H1 (cell line): ENCODE data around the gene LKAAEAR1. TPM values are rescaled to one million over a fixed set of nuclear protein-coding genes. Genes with fewer than 3 reads are reported as not detected.

Source experiments
- CTCF ChIA-PET: fragments of 300-600 bp; sonication (Branson Sonifier 250); formaldehyde crosslinking; loops from one replicate; lab custom pipeline; 2021; ENCODE audit not compliant: partially characterized antibody; lab: Charles Lee
- POLR2A ChIA-PET: fragments of 300-600 bp; sonication (Branson Sonifier 250); formaldehyde crosslinking; loops from one replicate; lab custom pipeline; 2021; ENCODE audit warnings: inconsistent platforms; ENCODE audit not compliant: partially characterized antibody; lab: Charles Lee
- DNase-seq, 2 experiments: peaks; one replicate each; pipeline versions ENCODE4 v3.0.0 to v3.0.0-alpha.2; 2010 to 2022; ENCODE audit warnings: low spot score in 2 of 2, low read depth in 1 of 2, mixed read lengths in 1 of 2
- FAIRE-seq: peaks from 2 replicates; lab custom pipeline; 2011; peaks lifted over from hg19 to GRCh38; lab: Jason Lieb, UNC
- H2AFZ ChIP-seq: 2 replicates; pipeline ENCODE4 v1.8.1; 2012; ENCODE audit warnings: low read length, inconsistent platforms
- H2AK5ac ChIP-seq: 2 replicates; pipeline ENCODE4 v1.6.1; 2013; ENCODE audit warnings: low read depth, low read length
- H2BK120ac ChIP-seq: replicated peaks from 2 replicates; pipeline ENCODE3; 2013; ENCODE audit warnings: low read depth, low read length, inconsistent platforms
- H2BK12ac ChIP-seq: 2 replicates; pipeline ENCODE4 v1.6.1; 2013; ENCODE audit warnings: low read depth, low read length
- H2BK15ac ChIP-seq: 2 replicates; pipeline ENCODE4 v1.6.1; 2013; ENCODE audit warnings: low read length
- H2BK20ac ChIP-seq: 2 replicates; pipeline ENCODE4 v1.6.1; 2013; ENCODE audit warnings: low read length
- H2BK5ac ChIP-seq: 2 replicates; pipeline ENCODE4 v1.6.1; 2013; ENCODE audit warnings: low read depth, low read length
- H3K14ac ChIP-seq: 2 replicates; pipeline ENCODE4 v1.6.1; 2013; ENCODE audit warnings: inconsistent platforms; ENCODE audit not compliant: insufficient read length
- H3K18ac ChIP-seq: 2 replicates; pipeline ENCODE4 v1.6.1; 2013; ENCODE audit warnings: low read length; ENCODE audit errors: extremely low read depth
- H3K23ac ChIP-seq: 2 replicates; pipeline ENCODE4 v1.6.1; 2013; ENCODE audit warnings: inconsistent platforms; ENCODE audit not compliant: insufficient read length
- H3K23me2 ChIP-seq: 2 replicates; pipeline ENCODE4 v1.6.1; 2013; ENCODE audit warnings: low read depth, low read length
- H3K27ac ChIP-seq: 2 replicates; pipeline ENCODE4 v1.6.1; 2011; ENCODE audit warnings: low read depth, low read length, inconsistent platforms
- H3K27me3 ChIP-seq, 4 experiments: replicated peaks in 1 of 4; 1 replicate in 1 of 4; 2 replicates in 3 of 4; pipeline versions ENCODE4 v1.6.1 to v1.8.1; 2011 to 2013; ENCODE audit warnings: low read length in 3 of 4, mild to moderate bottlenecking in 3 of 4, inconsistent platforms in 2 of 4, mixed read lengths in 2 of 4, moderate library complexity in 1 of 4; ENCODE audit not compliant: control insufficient read depth in 3 of 4, insufficient read depth in 3 of 4; ENCODE audit errors: extremely low read depth in 1 of 4
- H3K36me3 ChIP-seq, 4 experiments: 2 replicates each; pipeline versions ENCODE4 v1.6.1 to v1.8.1; 2011 to 2013; ENCODE audit warnings: mild to moderate bottlenecking in 4 of 4, low read length in 3 of 4, moderate library complexity in 2 of 4, control low read depth in 1 of 4, inconsistent platforms in 1 of 4; ENCODE audit not compliant: insufficient read depth in 4 of 4, control insufficient read depth in 2 of 4
- H3K4ac ChIP-seq: replicated peaks from 2 replicates; pipeline ENCODE3; 2013; ENCODE audit warnings: low read length, low read depth, mixed read lengths, inconsistent platforms; ENCODE audit not compliant: insufficient read length
- H3K4me1 ChIP-seq, 4 experiments: replicated peaks in 1 of 4; 1 replicate in 1 of 4; 2 replicates in 3 of 4; pipeline versions ENCODE4 v1.6.1 to v1.8.1; 2011 to 2013; ENCODE audit warnings: low read length in 3 of 4, inconsistent platforms in 2 of 4, mixed read lengths in 1 of 4; ENCODE audit not compliant: insufficient read depth in 4 of 4, control insufficient read depth in 3 of 4
- H3K4me2 ChIP-seq, 2 experiments: 2 replicates each; pipeline versions ENCODE4 v1.6.1 to v1.8.1; 2011 to 2013; ENCODE audit warnings: low read depth in 2 of 2, low read length in 2 of 2, control low read depth in 1 of 2, inconsistent platforms in 1 of 2, mild to moderate bottlenecking in 1 of 2; ENCODE audit not compliant: insufficient read depth in 1 of 2
- H3K4me3 ChIP-seq, 4 experiments: fragments of 200-600, 300-600 bp in 1 of 4; sonication (generic), shearing (Covaris generic), sonication (Bioruptor Twin) in 1 of 4; 2 replicates each; pipeline versions ENCODE4 v1.5.1 to v1.8.1; 2011 to 2016; ENCODE audit warnings: low read length in 4 of 4, low read depth in 3 of 4, control low read depth in 2 of 4, inconsistent platforms in 2 of 4, mild to moderate bottlenecking in 2 of 4, mixed read lengths in 1 of 4, moderate library complexity in 1 of 4; ENCODE audit not compliant: insufficient read depth in 2 of 4; ENCODE audit errors: extremely low read depth in 1 of 4
- H3K56ac ChIP-seq: replicated peaks from 2 replicates; pipeline ENCODE3; 2013; ENCODE audit warnings: low read depth, mild to moderate bottlenecking, mixed read lengths, low read length, inconsistent platforms; ENCODE audit not compliant: insufficient read length
- H3K79me1 ChIP-seq: 2 replicates; pipeline ENCODE4 v1.6.1; 2013; ENCODE audit warnings: low read depth, low read length, control low read depth
- H3K79me2 ChIP-seq, 2 experiments: 2 replicates each; pipeline versions ENCODE4 v1.6.1 to v1.8.1; 2012 to 2013; ENCODE audit warnings: low read length in 2 of 2, mild to moderate bottlenecking in 2 of 2, inconsistent platforms in 1 of 2; ENCODE audit not compliant: insufficient read depth in 2 of 2, control insufficient read depth in 1 of 2
- H3K9ac ChIP-seq, 4 experiments: replicated peaks in 1 of 4; 1 replicate in 1 of 4; 2 replicates in 3 of 4; pipeline versions ENCODE4 v1.6.1 to v1.8.1; 2011 to 2013; ENCODE audit warnings: low read depth in 3 of 4, low read length in 3 of 4, control low read depth in 2 of 4, mild to moderate bottlenecking in 2 of 4, moderate library complexity in 2 of 4, inconsistent platforms in 1 of 4; ENCODE audit errors: extremely low read depth in 1 of 4
- H3K9me3 ChIP-seq, 2 experiments: 2 replicates each; pipeline versions ENCODE4 v1.6.1 to v1.8.1; 2012 to 2013; ENCODE audit warnings: mild to moderate bottlenecking in 2 of 2, moderate library complexity in 2 of 2, control low read depth in 1 of 2, inconsistent platforms in 1 of 2, low read depth in 1 of 2, low read length in 1 of 2, mixed read lengths in 1 of 2; ENCODE audit not compliant: insufficient read depth in 2 of 2
- H4K20me1 ChIP-seq, 2 experiments: replicated peaks in 1 of 2; 2 replicates each; pipeline versions ENCODE3 to v1.8.1; 2011 to 2013; ENCODE audit warnings: inconsistent platforms in 2 of 2, low read length in 2 of 2, mild to moderate bottlenecking in 1 of 2; ENCODE audit not compliant: insufficient read depth in 2 of 2, control insufficient read depth in 1 of 2
- H4K5ac ChIP-seq: 2 replicates; pipeline ENCODE4 v1.6.1; 2013; ENCODE audit warnings: low read length, low read depth, mixed read lengths, inconsistent platforms; ENCODE audit not compliant: insufficient read length
- H4K8ac ChIP-seq: 2 replicates; pipeline ENCODE4 v1.8.0; 2013; ENCODE audit warnings: mild to moderate bottlenecking, moderate library complexity, low read length, inconsistent platforms; ENCODE audit not compliant: insufficient read depth; ENCODE audit errors: extremely low read depth
- H4K91ac ChIP-seq: replicated peaks from 2 replicates; pipeline ENCODE3; 2013; ENCODE audit warnings: low read length, mixed read lengths, inconsistent platforms; ENCODE audit not compliant: insufficient read length
- CTCF ChIP-seq, 3 experiments: IDR thresholded peaks; 1 replicate in 2 of 3; 2 replicates in 1 of 3; pipeline versions ENCODE4 v1.5.1 to v1.6.1; 2011; ENCODE audit warnings: low read length in 3 of 3, mild to moderate bottlenecking in 3 of 3, inconsistent platforms in 2 of 3, low read depth in 1 of 3, moderate library complexity in 1 of 3; ENCODE audit not compliant: insufficient read depth in 1 of 3; ENCODE audit errors: control extremely low read depth in 1 of 3
- HDAC6 ChIP-seq: IDR thresholded peaks from one replicate; pipeline ENCODE4 v1.7.1; 2012; ENCODE audit warnings: low read depth, mild to moderate bottlenecking, inconsistent platforms, low read length, moderate library complexity
- MAFK ChIP-seq: IDR thresholded peaks from 2 replicates; pipeline ENCODE4 v1.6.1; 2012; ENCODE audit warnings: low read depth, mild to moderate bottlenecking, improper control_type of control experiment, low read length
- RAD21 ChIP-seq, 2 experiments: IDR thresholded peaks in 1 of 2; conservative IDR thresholded peaks in 1 of 2; 2 replicates each; pipeline ENCODE4 v1.6.1; 2011; ENCODE audit warnings: low read depth in 2 of 2, low read length in 2 of 2, improper control_type of control experiment in 1 of 2, inconsistent platforms in 1 of 2, mild to moderate bottlenecking in 1 of 2, moderate library complexity in 1 of 2
- RBBP5 ChIP-seq: IDR thresholded peaks from 2 replicates; pipeline ENCODE4 v1.7.1; 2012; ENCODE audit warnings: low read depth, mild to moderate bottlenecking, inconsistent platforms, low read length, moderate library complexity, borderline replicate concordance
- RNF2 ChIP-seq: fragments of 200-900, 300-1000 bp; sonication (generic); IDR thresholded peaks from 2 replicates; pipeline ENCODE4 v1.7.1; 2016; ENCODE audit warnings: borderline replicate concordance, low read depth, mild to moderate bottlenecking, antibody characterized with exemption, low read length; ENCODE audit not compliant: poor library complexity, severe bottlenecking; ENCODE audit errors: missing control alignments
- SRF ChIP-seq: IDR thresholded peaks from 2 replicates; pipeline ENCODE4 v1.6.1; 2011; ENCODE audit warnings: mild to moderate bottlenecking, low read depth, low read length, moderate library complexity
- WGBS, 2 experiments: shearing (Covaris generic) in 1 of 2; methylation state at CpG; one replicate each; pipeline versions ENCODE4 v1.1.6 to v1.1.7; 2013 to 2015; ENCODE audit warnings: low lambda C conversion rate in 2 of 2, mixed read lengths in 2 of 2, inconsistent platforms in 1 of 2, low coverage in 1 of 2, missing lambda C conversion rate in 1 of 2; ENCODE audit not compliant: insufficient replicate concordance in 2 of 2, insufficient coverage in 1 of 2, insufficient read length in 1 of 2; ENCODE audit errors: extremely low coverage in 1 of 2, missing lambda C conversion rate in 1 of 2; 5-methylcytosine and 5-hydroxymethylcytosine counted together
- polyA plus RNA-seq, 7 experiments: library from polyadenylated mRNA; depleted of rRNA in 3 of 7; stranded (reverse) in 5 of 7; unstranded in 2 of 7; fragments of >200 nt in 5 of 7; fragments of 200-250 nt in 2 of 7; gene quantifications; 1 replicate in 5 of 7; 2 replicates in 1 of 7; 4 replicates in 1 of 7; pipeline versions ENCODE4 v1.2.1 to v1.2.3, GENCODE V29; 2011 to 2013; ENCODE audit warnings: missing spikeins in 2 of 7, mixed read lengths in 2 of 7
- total RNA-seq: library from RNA; stranded (reverse); fragmentation: NEBNext Ultra II Directional; extraction: Animal tissue kit (Norgen Biotek cat#: 25700); gene quantifications from 2 replicates; pipeline ENCODE4 v1.2.1, GENCODE V29; 2021
- TF ChIP-seq, protein P1 (sequence below): IDR thresholded peaks from 2 replicates; pipeline ENCODE4 v1.6.1; 2012; ENCODE audit warnings: low read length, inconsistent platforms

Gene LKAAEAR1
- total and polyA plus RNA-seq, 2 of the 8 experiments (the other 6 are each of a cell fraction or from before 2014, with no cell fraction given) = 0.41 to 0.53 TPM

DNA sequence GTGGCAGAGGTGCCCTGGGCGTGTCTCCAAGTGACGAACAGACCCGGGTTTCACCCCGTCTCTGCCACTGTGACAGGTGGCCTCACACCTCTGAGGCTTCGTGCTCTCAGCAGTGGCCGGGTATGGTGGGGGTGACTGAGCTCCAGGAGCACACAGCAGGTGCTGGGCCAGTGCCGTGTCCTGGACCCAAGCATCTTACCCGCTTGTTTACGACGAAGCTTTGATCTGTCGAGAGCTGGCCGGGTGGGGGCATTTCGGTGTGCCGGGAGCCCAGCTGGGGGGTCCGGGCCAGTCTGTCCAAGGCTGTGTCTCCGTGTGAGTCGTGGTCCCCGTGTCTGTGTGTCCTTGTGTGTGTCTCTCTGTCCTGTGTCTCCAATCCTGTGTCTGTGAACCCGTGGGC, 7.1 kb upstream of the LKAAEAR1 start:
- peaks cover 0 to 2% (median 0%) of the 10 kb centered on the region in 4 experiments; a peak in 1 of 7 replicates for H3K27me3 ChIP-seq
- no peak overlapping the region; a peak in 1 of 7 replicates for H3K9ac ChIP-seq
- H3K36me3 ChIP-seq = no peaks in the 10 kb centered on the region
- H4K91ac ChIP-seq = no peak overlapping the region
- H4K20me1 ChIP-seq = peaks cover 1 to 2% of the 10 kb centered on the region in 2 experiments
- no peak overlapping the region for H2AFZ ChIP-seq
- H2BK12ac ChIP-seq = peak overlapping the region; percentile 68; the same call in 1 of the 2 replicates
- H3K23me2 ChIP-seq = no peaks in the 10 kb centered on the region
- 87% methylated on average over 14 of the region's 19 CpGs; no CpG with 5 or more reads in 1 of the 2 experiments for WGBS, 2 experiments
- H3K4ac ChIP-seq = no peak overlapping the region
- DNase-seq = no peak
- no peaks in the 10 kb centered on the region for H3K79me2 ChIP-seq
- no peak overlapping the region for H3K18ac ChIP-seq
- no peak overlapping the region for H3K4me3 ChIP-seq
- H3K9me3 ChIP-seq = no peaks in the 10 kb centered on the region
- H2BK20ac ChIP-seq = no peak overlapping the region
- H3K79me1 ChIP-seq = no peaks in the 10 kb centered on the region
- no peak overlapping the region for H3K23ac ChIP-seq
- H2BK5ac ChIP-seq = no peak overlapping the region
- H3K4me2 ChIP-seq = no peak overlapping the region; a peak in 1 of 4 replicates
- H3K4me1 ChIP-seq = peaks cover 0 to 7% (median 2%) of the 10 kb centered on the region in 4 experiments; a peak in 3 of 7 replicates
- FAIRE-seq = no peak
- POLR2A ChIA-PET = interaction anchor here (1.0 kb wide), 1 partner anchor 11 kb away, joined by 5 read pairs; the partner anchor contains the start of gene OPRL1
- H3K56ac ChIP-seq = no peak overlapping the region
- no peak overlapping the region for H4K5ac ChIP-seq
- H2BK120ac ChIP-seq = no peak overlapping the region
- no peak overlapping the region for H4K8ac ChIP-seq
- no peak overlapping the region for H3K14ac ChIP-seq
- H3K27ac ChIP-seq = no peak overlapping the region
- no peak overlapping the region for H2BK15ac ChIP-seq
- H2AK5ac ChIP-seq = peak overlapping the region; percentile 95; the same call in 1 of the 2 replicates
- CTCF ChIA-PET = interaction anchor here (0.6 to 4.5 kb wide), 6 partner anchors 9 to 189 kb away, joined by 3 to 28 read pairs (median 4); no protein-coding TSS in a partner anchor
- TF ChIP-seq MAFK (no peak), RNF2 (no peak), RBBP5 (no peak), RAD21 (IDR thresholded peaks at IDR 0.05 in 1 of 2, conservative IDR thresholded peaks at IDR 0.05 in 1 of 2; ENCODE audit: low read depth in 2 of 2, low read length in 2 of 2) (no peak), HDAC6 (no peak), SRF (no peak), CTCF (IDR thresholded peaks at IDR 0.05; ENCODE audit: control extremely low read depth in 1 of 3, insufficient read depth in 1 of 3, low read depth in 1 of 3, low read length in 3 of 3) (no peak)
- TF ChIP-seq, protein P1, sequence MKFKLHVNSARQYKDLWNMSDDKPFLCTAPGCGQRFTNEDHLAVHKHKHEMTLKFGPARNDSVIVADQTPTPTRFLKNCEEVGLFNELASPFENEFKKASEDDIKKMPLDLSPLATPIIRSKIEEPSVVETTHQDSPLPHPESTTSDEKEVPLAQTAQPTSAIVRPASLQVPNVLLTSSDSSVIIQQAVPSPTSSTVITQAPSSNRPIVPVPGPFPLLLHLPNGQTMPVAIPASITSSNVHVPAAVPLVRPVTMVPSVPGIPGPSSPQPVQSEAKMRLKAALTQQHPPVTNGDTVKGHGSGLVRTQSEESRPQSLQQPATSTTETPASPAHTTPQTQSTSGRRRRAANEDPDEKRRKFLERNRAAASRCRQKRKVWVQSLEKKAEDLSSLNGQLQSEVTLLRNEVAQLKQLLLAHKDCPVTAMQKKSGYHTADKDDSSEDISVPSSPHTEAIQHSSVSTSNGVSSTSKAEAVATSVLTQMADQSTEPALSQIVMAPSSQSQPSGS = no peak
